ENCODE data around the gene TRANK1. TPM values are rescaled to one million over a fixed set of nuclear protein-coding genes. Genes with fewer than 3 reads are reported as not detected.

Gene TRANK1
- total RNA-seq, 2 donors from 2014 or later: 3.6 to 7.8 TPM

DNA sequence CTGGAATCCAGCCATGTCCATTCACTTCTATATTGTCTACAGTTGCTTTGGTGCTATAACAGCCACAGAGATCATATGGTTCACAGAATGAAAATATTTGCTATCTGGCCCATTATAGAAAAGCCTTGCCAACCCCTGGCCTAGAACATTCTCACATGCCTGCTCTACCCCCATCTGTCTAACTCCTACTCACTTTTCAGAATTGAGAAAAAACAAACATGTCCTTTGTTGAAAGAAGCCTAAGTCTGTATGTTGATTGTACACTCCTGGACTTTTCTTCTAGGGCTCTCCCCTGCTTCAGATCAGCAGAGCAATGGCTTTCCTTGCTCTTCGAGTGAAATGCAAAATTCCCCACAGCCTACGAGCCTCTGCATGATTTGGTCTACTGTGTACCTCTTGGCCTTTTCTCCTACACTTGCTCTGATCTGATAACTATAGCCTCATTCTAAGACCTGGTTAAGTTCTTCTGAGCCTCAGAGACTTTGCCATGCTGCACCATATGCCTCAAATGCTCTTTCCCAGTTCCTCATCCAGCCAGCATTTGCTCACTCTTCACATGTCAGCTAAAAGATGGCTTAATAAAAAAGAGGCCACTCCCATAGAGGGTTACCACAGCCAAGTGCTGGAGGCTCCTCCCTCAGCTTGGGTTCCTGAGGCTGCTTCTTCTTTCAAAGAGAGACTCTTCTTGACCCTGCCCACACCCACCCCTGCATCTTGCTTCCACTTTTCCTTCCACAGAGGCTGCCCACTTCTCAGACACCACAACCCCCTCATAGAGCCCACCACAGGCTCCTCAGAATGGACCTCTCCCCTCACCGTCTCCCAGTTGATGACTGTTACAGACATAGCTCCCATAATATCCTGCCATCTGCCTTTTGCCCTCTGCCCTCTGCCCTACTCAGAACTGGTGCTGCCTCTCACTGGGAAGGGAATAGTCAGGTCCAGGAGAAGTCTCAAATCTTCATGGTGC lies 157.6 kb downstream of the TRANK1 start:
- ATAC-seq (no peak), DNase-seq (peak in 1 of 4 donors; percentile 25)
- intact Hi-C loops (cut with DNase I): no loop called here
- no peaks in the 10 kb centered on the region for H3K4me1 ChIP-seq
- H3K9me3 ChIP-seq: no peaks in the 10 kb centered on the region
- no peak overlapping the region for H3K27ac ChIP-seq
- H3K36me3 ChIP-seq (replicated peaks in 1 of 2; ENCODE audit: insufficient read depth in 1 of 2, low read depth in 2 of 2): no peaks in the 10 kb centered on the region
- H3K4me3 ChIP-seq: no peak overlapping the region
- TF ChIP-seq POLR2A (IDR thresholded peaks at IDR 0.05): no peak
- TF ChIP-seq, protein P1, sequence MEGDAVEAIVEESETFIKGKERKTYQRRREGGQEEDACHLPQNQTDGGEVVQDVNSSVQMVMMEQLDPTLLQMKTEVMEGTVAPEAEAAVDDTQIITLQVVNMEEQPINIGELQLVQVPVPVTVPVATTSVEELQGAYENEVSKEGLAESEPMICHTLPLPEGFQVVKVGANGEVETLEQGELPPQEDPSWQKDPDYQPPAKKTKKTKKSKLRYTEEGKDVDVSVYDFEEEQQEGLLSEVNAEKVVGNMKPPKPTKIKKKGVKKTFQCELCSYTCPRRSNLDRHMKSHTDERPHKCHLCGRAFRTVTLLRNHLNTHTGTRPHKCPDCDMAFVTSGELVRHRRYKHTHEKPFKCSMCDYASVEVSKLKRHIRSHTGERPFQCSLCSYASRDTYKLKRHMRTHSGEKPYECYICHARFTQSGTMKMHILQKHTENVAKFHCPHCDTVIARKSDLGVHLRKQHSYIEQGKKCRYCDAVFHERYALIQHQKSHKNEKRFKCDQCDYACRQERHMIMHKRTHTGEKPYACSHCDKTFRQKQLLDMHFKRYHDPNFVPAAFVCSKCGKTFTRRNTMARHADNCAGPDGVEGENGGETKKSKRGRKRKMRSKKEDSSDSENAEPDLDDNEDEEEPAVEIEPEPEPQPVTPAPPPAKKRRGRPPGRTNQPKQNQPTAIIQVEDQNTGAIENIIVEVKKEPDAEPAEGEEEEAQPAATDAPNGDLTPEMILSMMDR (IDR thresholded peaks at IDR 0.05): no peak
- no peaks in the 10 kb centered on the region for H3K27me3 ChIP-seq
- 40 to 71% methylated on average over 3 of the region's 3 CpGs for WGBS, 2 donors

- TF ChIP-seq, protein P1 (IDR thresholded peaks at IDR 0.05): no peak
- TF ChIP-seq POLR2A (IDR thresholded peaks at IDR 0.05): no peak
- Histone ChIP-seq H3K27ac (no peak overlapping the region), H3K9me3 (no peaks in the 10 kb centered on the region), H3K4me3 (no peak overlapping the region), H3K4me1 (no peaks in the 10 kb centered on the region), H3K36me3 (replicated peaks in 1 of 2; ENCODE audit: insufficient read depth in 1 of 2, low read depth in 2 of 2) (no peaks in the 10 kb centered on the region), H3K27me3 (no peaks in the 10 kb centered on the region)
- intact Hi-C loops (cut with DNase I): no loop called here
- ATAC-seq (no peak), DNase-seq (no peak)
- 49 to 52% methylated on average over 3 of the region's 3 CpGs for WGBS, 2 donors
Observed at GRCh38 chr3:36784138-36784635, 160.7 kb downstream of the TRANK1 start.

GRCh38 chr3:36777424-36778218 lies 167.2 kb downstream of the TRANK1 start:
- Histone ChIP-seq H3K36me3 (replicated peaks in 1 of 2; ENCODE audit: insufficient read depth in 1 of 2, low read depth in 2 of 2) (no peaks in the 10 kb centered on the region), H3K27me3 (no peaks in the 10 kb centered on the region), H3K4me3 (no peak overlapping the region), H3K27ac (no peak overlapping the region), H3K4me1 (no peaks in the 10 kb centered on the region), H3K9me3 (no peaks in the 10 kb centered on the region)
- DNase-seq: no peak
- no peak for TF ChIP-seq POLR2A (IDR thresholded peaks at IDR 0.05)
- intact Hi-C loops (cut with DNase I): no loop called here
- no peak for ATAC-seq
- WGBS, 2 donors: 50 to 57% methylated on average over 2 of the region's 2 CpGs

Small RNA genes within 50 kb of the gene (small RNA-seq; reads per million reads assigned to genes)
- gene RNU6ATAC4P: not detected

Other genes starting within 250 kb of the TRANK1 start
- gene DCLK3, start 180.5 kb downstream of the TRANK1 start, total RNA-seq: not detected
- 10 to 100 TPM in 1 of 2 donors, 1 to 10 TPM in 1; 9.1 to 10.9 TPM for gene EPM2AIP1, start 48.1 kb upstream of the TRANK1 start, total RNA-seq
- gene MLH1, start 48.5 kb upstream of the TRANK1 start, total RNA-seq: 10 to 100 TPM; 16.9 to 38.9 TPM
- 10 to 100 TPM; 23.4 to 56.6 TPM for gene LRRFIP2, start 229.5 kb upstream of the TRANK1 start, total RNA-seq